ENCODE measurements around the gene RAB24.
A peak's percentile ranks its signal among the peaks of the same experiment; 100 is the strongest.

The RAB24 gene

GRCh38 chr5:177314376-177315342 lies 11.1 kb upstream of the RAB24 start:
- no peak for DNase-seq (ENCODE audit: low spot score)
- Histone ChIP-seq H3K4me3 (no peak overlapping the region), H3K27ac (no peak overlapping the region)
- TF ChIP-seq CTCF (IDR thresholded peaks at IDR 0.05), result no peak

- Histone ChIP-seq H3K4me3 (no peak overlapping the region), H3K27ac (no peak overlapping the region)
- no peak for DNase-seq (ENCODE audit: low spot score)
- TF ChIP-seq CTCF (IDR thresholded peaks at IDR 0.05), result no peak
Measured at GRCh38 chr5:177313561-177314259, 10.2 kb upstream of the RAB24 start.

- DNase-seq (ENCODE audit: low spot score), result no peak
- H3K27ac ChIP-seq, result no peak overlapping the region
- H3K4me3 ChIP-seq, result peak overlapping the region; percentile 74
- no peak for TF ChIP-seq CTCF (IDR thresholded peaks at IDR 0.05)
Measured at GRCh38 chr5:177312649-177313181, 9.2 kb upstream of the RAB24 start.

- TF ChIP-seq CTCF (IDR thresholded peaks at IDR 0.05), result no peak
- Histone ChIP-seq H3K27ac (no peak within 1 kb of the TSS), H3K4me3 (peak within 1 kb of the TSS; percentile 74)
- DNase-seq (ENCODE audit: low spot score), result peak; percentile 96
Measured at GRCh38 chr5:177311723-177312648, 8.5 kb upstream of the RAB24 start, which contains the start of gene MXD3. Gene MXD3 (minus strand): TSS chr5:177311898. CDS start chr5:177311830, 68 bp downstream.

GRCh38 chr5:177311392-177311722 lies 7.8 kb upstream of the RAB24 start:
- Histone ChIP-seq H3K27ac (no peak overlapping the region), H3K4me3 (peak overlapping the region; percentile 74)
- no peak for TF ChIP-seq CTCF (IDR thresholded peaks at IDR 0.05)
- DNase-seq (ENCODE audit: low spot score), result no peak

- peak overlapping the region; percentile 74 for H3K4me3 ChIP-seq
Measured at GRCh38 chr5:177310757-177311391, 7.4 kb upstream of the RAB24 start.

More at GRCh38 chr5:177310757-177311391, 7.4 kb upstream of the RAB24 start:
- no peak overlapping the region for H3K27ac ChIP-seq
- DNase-seq (ENCODE audit: low spot score), result no peak
- no peak for TF ChIP-seq CTCF (IDR thresholded peaks at IDR 0.05)

Data from coronary artery (tissue), 2 donors.